Thyroid gland (tissue), 4 donors: Measurements from ENCODE around the gene PXDN. TPM values are rescaled to one million over a fixed set of nuclear protein-coding genes. Genes with fewer than 3 reads are reported as not detected.
A peak's percentile ranks its signal among the peaks of the same experiment; 100 is the strongest.

Experiments
- DNase-seq, 2 donors: peaks; one replicate each; pipeline ENCODE4 v3.0.0-alpha.2; 2019
- H3K27ac ChIP-seq, 3 donors: fragments of 200-600 bp; sonication (generic); 1 replicate in 2 of 3; 2 replicates in 1 of 3; pipeline ENCODE4 v1.5.1; 2016 to 2019; ENCODE audit warnings: mild to moderate bottlenecking in 1 of 3, moderate library complexity in 1 of 3
- H3K27me3 ChIP-seq: fragments of 200-600 bp; sonication (generic); one replicate; pipeline ENCODE4 v1.5.1; 2019
- H3K36me3 ChIP-seq, 2 donors: fragments of 200-600 bp; sonication (generic); one replicate each; pipeline ENCODE4 v1.5.1; 2016 to 2019
- H3K4me1 ChIP-seq, 2 donors: fragments of 200-600 bp; sonication (generic); one replicate each; pipeline ENCODE4 v1.5.1; 2017 to 2019
- H3K4me3 ChIP-seq, 3 donors: fragments of 200-600 bp; sonication (generic); replicated peaks in 1 of 3; 1 replicate in 2 of 3; 2 replicates in 1 of 3; pipeline ENCODE4 v1.5.1; 2016; ENCODE audit warnings: mild to moderate bottlenecking in 1 of 3
- H3K9me3 ChIP-seq: fragments of 200-600 bp; sonication (generic); one replicate; pipeline ENCODE4 v1.5.1; 2017
- POLR2A ChIP-seq, 2 donors: fragments of 450-650 bp; IDR thresholded peaks; one replicate each; pipeline ENCODE4 v1.6.1; 2017; ENCODE audit warnings: antibody characterized with exemption in 2 of 2, mild to moderate bottlenecking in 2 of 2, moderate library complexity in 1 of 2
- WGBS, 2 donors: methylation state at CpG; one replicate each; pipeline ENCODE4 v1.1.5; 2017; 5-methylcytosine and 5-hydroxymethylcytosine counted together
- intact Hi-C: fragments of 100-400 bp; cut with DNase I; formaldehyde crosslinking; loops from one replicate; pipeline ENCODE4 v1.15.1; 2023
- total RNA-seq, 4 donors: library from RNA; depleted of rRNA; stranded (reverse); fragments of >200 nt; gene quantifications; one replicate each; pipeline ENCODE4 v1.2.3, GENCODE V29; 2016
- TF ChIP-seq, protein P1 (sequence below), 6 experiments: fragments of 200-600 bp in 3 of 6; fragments of 450-650 bp in 3 of 6; sonication (generic) in 3 of 6; IDR thresholded peaks; one replicate each; pipeline ENCODE4 v1.5.1; 2016 to 2019; ENCODE audit warnings: antibody characterized with exemption in 6 of 6, mild to moderate bottlenecking in 2 of 6, inconsistent platforms in 1 of 6, moderate library complexity in 1 of 6

The PXDN gene
- total RNA-seq, 4 donors from 2014 or later: 6.9 to 17.3 (median 13.6) TPM

- 79 to 84% methylated on average over 14 of the region's 14 CpGs for WGBS, 2 donors
- no peak overlapping the region for H3K27ac ChIP-seq
- H3K9me3 ChIP-seq: no peaks in the 10 kb centered on the region
- no peaks in the 10 kb centered on the region for H3K27me3 ChIP-seq
- no peak for DNase-seq
- no peak overlapping the region for H3K4me3 ChIP-seq
- TF ChIP-seq POLR2A (IDR thresholded peaks at IDR 0.05): no peak
- TF ChIP-seq, protein P1, sequence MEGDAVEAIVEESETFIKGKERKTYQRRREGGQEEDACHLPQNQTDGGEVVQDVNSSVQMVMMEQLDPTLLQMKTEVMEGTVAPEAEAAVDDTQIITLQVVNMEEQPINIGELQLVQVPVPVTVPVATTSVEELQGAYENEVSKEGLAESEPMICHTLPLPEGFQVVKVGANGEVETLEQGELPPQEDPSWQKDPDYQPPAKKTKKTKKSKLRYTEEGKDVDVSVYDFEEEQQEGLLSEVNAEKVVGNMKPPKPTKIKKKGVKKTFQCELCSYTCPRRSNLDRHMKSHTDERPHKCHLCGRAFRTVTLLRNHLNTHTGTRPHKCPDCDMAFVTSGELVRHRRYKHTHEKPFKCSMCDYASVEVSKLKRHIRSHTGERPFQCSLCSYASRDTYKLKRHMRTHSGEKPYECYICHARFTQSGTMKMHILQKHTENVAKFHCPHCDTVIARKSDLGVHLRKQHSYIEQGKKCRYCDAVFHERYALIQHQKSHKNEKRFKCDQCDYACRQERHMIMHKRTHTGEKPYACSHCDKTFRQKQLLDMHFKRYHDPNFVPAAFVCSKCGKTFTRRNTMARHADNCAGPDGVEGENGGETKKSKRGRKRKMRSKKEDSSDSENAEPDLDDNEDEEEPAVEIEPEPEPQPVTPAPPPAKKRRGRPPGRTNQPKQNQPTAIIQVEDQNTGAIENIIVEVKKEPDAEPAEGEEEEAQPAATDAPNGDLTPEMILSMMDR (IDR thresholded peaks at IDR 0.05): no peak
- H3K4me1 ChIP-seq: no peaks in the 10 kb centered on the region
- no peaks in the 10 kb centered on the region for H3K36me3 ChIP-seq
- intact Hi-C loops: no loop called here
Observed at GRCh38 chr2:1606046-1606400, 138.3 kb downstream of the PXDN start.

DNA sequence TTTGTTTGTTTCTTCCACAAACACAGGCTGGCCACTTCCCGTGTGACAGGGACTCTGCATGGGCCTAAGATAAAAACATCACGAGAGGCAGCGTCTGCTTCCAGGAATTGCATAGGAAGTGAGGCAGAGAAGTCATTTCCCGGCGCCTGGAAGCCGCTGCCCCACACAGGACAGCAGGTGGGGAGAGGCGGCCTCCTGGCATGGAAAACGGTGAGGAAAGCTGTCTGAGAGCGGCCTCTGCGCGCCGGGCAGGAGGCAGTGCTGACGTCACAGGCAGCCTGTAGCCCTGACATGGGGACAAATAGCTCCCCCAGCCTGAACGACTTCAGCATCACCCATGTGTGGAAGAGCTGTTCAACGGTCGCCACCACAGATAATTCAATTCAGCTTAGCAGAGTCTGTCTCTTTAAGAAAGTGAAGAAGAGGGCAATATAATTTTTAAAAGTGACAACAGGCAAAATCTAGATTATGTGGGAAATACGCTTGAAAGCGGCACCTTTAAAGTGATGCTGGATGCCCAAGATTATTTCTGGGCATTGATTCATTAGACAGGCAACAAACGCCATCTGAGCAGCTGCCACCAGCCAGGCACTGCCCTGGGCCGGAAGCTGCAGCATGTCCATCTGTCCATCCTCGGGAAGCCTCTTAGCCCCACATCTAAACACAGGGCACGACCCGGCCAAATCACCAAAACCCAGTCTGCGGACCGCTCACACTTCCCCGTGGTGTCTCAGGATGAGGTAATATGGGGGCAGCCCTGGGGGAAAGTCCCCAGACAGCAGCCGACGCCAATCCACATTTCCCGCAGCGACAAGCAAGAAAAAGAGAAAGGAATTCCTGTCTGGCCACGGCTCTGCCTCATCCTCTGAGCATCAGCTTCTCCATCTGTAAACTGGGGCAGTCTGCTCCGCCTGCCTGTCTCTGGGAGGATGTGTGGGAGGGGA lies 138.9 kb downstream of the PXDN start:
- H3K27me3 ChIP-seq: no peaks in the 10 kb centered on the region
- H3K9me3 ChIP-seq: no peaks in the 10 kb centered on the region
- no peaks in the 10 kb centered on the region for H3K4me1 ChIP-seq
- no peak for TF ChIP-seq POLR2A (IDR thresholded peaks at IDR 0.05)
- TF ChIP-seq, protein P1 (IDR thresholded peaks at IDR 0.05): no peak
- intact Hi-C loops: no loop called here
- 40 to 51% methylated on average over 31 to 32 of the region's 32 CpGs for WGBS, 2 donors
- H3K4me3 ChIP-seq: no peak overlapping the region
- H3K36me3 ChIP-seq: no peaks in the 10 kb centered on the region
- no peak overlapping the region for H3K27ac ChIP-seq
- DNase-seq: peak in 1 of 2 donors; percentile 27

- intact Hi-C loops: no loop called here
- Histone ChIP-seq H3K36me3 (no peaks in the 10 kb centered on the region), H3K9me3 (no peaks in the 10 kb centered on the region), H3K27ac (no peak overlapping the region), H3K4me1 (no peaks in the 10 kb centered on the region), H3K4me3 (no peak overlapping the region), H3K27me3 (no peaks in the 10 kb centered on the region)
- no peak for DNase-seq
- WGBS, 2 donors: 90 to 93% methylated on average over 15 of the region's 15 CpGs
- TF ChIP-seq, protein P1 (IDR thresholded peaks at IDR 0.05): no peak
- no peak for TF ChIP-seq POLR2A (IDR thresholded peaks at IDR 0.05)
Observed at GRCh38 chr2:1603521-1603920, 140.8 kb downstream of the PXDN start.

DNA sequence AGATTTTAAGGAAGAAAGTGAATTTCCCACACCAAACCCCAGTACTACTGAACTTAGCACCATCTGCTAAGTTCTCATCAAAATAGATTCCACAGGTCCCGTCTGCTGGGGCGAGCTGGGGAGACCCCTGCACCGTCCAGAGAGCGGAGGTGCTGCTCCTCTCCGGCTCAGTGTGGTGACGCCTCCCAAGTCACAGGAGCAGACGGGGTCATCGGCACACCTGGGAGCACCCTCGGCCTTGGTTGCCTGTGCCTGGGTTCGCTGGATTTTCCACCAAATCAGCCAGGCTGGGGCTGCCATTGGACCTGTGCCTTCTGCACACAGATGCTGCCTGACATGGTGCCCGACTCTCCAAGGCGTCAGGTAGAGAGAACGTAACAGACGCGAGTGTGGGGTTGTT lies 141.3 kb downstream of the PXDN start:
- Histone ChIP-seq H3K36me3 (no peaks in the 10 kb centered on the region), H3K9me3 (no peaks in the 10 kb centered on the region), H3K27ac (no peak overlapping the region), H3K4me3 (no peak overlapping the region), H3K4me1 (no peaks in the 10 kb centered on the region), H3K27me3 (no peaks in the 10 kb centered on the region)
- WGBS, 2 donors: 91 to 96% methylated on average over 13 to 15 of the region's 15 CpGs
- intact Hi-C loops: no loop called here
- DNase-seq: no peak
- no peak for TF ChIP-seq POLR2A (IDR thresholded peaks at IDR 0.05)
- TF ChIP-seq, protein P1 (IDR thresholded peaks at IDR 0.05): no peak

GRCh38 chr2:1602278-1603010 lies 141.9 kb downstream of the PXDN start:
- no peak overlapping the region for H3K27ac ChIP-seq
- intact Hi-C loops: no loop called here
- TF ChIP-seq, protein P1 (IDR thresholded peaks at IDR 0.05): no peak
- TF ChIP-seq POLR2A (IDR thresholded peaks at IDR 0.05): no peak
- no peak for DNase-seq
- no peaks in the 10 kb centered on the region for H3K36me3 ChIP-seq
- H3K9me3 ChIP-seq: no peaks in the 10 kb centered on the region
- 87 to 89% methylated on average over 15 of the region's 15 CpGs for WGBS, 2 donors
- H3K4me1 ChIP-seq: no peaks in the 10 kb centered on the region
- H3K4me3 ChIP-seq: no peak overlapping the region
- no peaks in the 10 kb centered on the region for H3K27me3 ChIP-seq
